ENCODE measurements around the gene NOXA1. TPM values are rescaled to one million over a fixed set of nuclear protein-coding genes. Genes with fewer than 3 reads are reported as not detected.

NOXA1 gene
- total and polyA plus RNA-seq, 2 of the 8 experiments (the other 6 are each of a cell fraction or from before 2014, with no cell fraction given): 0.34 to 0.91 TPM

DNA sequence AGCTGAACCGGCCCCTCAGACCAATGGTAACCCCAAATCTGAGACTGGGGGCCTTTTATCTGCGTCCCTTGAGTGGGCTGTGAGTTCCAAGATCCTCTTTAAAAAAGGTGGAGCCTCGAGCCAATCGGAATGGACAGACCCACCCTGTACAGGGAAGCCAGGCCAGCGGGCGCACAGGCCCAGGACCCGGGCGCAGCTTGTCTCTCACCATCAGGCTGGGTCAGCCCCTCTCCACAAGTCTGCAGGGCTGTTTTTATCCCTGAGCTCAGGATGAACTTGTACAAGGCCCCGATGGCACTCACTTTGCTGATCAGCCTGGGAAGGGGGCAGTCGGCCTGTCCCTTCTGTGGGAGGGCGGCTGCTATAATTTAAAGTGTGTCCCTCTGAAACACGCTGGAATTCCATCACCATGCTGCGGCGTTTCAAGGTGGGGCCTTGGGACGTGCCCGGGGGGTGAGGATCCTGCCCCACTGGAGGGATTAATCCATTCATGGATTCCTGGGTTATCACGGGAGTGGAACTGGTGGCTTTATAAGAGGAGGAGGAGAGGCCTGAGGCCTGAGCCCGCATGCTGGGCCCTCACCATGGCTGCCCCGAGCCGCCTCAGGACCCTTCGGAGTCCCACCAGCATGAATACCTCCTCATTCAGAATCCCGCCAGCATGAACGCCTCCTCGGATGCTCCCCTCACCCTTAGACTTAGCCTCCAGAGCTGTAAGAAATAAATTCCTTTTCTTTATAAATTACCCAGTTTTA lies 14.4 kb upstream of the NOXA1 start (continued):
- TF ChIP-seq, protein P1, sequence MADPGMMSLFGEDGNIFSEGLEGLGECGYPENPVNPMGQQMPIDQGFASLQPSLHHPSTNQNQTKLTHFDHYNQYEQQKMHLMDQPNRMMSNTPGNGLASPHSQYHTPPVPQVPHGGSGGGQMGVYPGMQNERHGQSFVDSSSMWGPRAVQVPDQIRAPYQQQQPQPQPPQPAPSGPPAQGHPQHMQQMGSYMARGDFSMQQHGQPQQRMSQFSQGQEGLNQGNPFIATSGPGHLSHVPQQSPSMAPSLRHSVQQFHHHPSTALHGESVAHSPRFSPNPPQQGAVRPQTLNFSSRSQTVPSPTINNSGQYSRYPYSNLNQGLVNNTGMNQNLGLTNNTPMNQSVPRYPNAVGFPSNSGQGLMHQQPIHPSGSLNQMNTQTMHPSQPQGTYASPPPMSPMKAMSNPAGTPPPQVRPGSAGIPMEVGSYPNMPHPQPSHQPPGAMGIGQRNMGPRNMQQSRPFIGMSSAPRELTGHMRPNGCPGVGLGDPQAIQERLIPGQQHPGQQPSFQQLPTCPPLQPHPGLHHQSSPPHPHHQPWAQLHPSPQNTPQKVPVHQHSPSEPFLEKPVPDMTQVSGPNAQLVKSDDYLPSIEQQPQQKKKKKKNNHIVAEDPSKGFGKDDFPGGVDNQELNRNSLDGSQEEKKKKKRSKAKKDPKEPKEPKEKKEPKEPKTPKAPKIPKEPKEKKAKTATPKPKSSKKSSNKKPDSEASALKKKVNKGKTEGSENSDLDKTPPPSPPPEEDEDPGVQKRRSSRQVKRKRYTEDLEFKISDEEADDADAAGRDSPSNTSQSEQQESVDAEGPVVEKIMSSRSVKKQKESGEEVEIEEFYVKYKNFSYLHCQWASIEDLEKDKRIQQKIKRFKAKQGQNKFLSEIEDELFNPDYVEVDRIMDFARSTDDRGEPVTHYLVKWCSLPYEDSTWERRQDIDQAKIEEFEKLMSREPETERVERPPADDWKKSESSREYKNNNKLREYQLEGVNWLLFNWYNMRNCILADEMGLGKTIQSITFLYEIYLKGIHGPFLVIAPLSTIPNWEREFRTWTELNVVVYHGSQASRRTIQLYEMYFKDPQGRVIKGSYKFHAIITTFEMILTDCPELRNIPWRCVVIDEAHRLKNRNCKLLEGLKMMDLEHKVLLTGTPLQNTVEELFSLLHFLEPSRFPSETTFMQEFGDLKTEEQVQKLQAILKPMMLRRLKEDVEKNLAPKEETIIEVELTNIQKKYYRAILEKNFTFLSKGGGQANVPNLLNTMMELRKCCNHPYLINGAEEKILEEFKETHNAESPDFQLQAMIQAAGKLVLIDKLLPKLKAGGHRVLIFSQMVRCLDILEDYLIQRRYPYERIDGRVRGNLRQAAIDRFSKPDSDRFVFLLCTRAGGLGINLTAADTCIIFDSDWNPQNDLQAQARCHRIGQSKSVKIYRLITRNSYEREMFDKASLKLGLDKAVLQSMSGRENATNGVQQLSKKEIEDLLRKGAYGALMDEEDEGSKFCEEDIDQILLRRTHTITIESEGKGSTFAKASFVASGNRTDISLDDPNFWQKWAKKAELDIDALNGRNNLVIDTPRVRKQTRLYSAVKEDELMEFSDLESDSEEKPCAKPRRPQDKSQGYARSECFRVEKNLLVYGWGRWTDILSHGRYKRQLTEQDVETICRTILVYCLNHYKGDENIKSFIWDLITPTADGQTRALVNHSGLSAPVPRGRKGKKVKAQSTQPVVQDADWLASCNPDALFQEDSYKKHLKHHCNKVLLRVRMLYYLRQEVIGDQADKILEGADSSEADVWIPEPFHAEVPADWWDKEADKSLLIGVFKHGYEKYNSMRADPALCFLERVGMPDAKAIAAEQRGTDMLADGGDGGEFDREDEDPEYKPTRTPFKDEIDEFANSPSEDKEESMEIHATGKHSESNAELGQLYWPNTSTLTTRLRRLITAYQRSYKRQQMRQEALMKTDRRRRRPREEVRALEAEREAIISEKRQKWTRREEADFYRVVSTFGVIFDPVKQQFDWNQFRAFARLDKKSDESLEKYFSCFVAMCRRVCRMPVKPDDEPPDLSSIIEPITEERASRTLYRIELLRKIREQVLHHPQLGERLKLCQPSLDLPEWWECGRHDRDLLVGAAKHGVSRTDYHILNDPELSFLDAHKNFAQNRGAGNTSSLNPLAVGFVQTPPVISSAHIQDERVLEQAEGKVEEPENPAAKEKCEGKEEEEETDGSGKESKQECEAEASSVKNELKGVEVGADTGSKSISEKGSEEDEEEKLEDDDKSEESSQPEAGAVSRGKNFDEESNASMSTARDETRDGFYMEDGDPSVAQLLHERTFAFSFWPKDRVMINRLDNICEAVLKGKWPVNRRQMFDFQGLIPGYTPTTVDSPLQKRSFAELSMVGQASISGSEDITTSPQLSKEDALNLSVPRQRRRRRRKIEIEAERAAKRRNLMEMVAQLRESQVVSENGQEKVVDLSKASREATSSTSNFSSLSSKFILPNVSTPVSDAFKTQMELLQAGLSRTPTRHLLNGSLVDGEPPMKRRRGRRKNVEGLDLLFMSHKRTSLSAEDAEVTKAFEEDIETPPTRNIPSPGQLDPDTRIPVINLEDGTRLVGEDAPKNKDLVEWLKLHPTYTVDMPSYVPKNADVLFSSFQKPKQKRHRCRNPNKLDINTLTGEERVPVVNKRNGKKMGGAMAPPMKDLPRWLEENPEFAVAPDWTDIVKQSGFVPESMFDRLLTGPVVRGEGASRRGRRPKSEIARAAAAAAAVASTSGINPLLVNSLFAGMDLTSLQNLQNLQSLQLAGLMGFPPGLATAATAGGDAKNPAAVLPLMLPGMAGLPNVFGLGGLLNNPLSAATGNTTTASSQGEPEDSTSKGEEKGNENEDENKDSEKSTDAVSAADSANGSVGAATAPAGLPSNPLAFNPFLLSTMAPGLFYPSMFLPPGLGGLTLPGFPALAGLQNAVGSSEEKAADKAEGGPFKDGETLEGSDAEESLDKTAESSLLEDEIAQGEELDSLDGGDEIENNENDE (IDR thresholded peaks at IDR 0.05; ENCODE audit: insufficient replicate concordance, low read length): no peak
- TF ChIP-seq CHD2 (IDR thresholded peaks at IDR 0.05; ENCODE audit: low read length): no peak
